HG03066 (cell line): Measurements from ENCODE around the gene GNPTG.

Experiments used
- ATAC-seq: cut with Tn5 transposase; IDR thresholded peaks from one replicate; pipeline ENCODE4 v1.9.1; 2021; ENCODE audit warnings: low read depth; ENCODE audit not compliant: unreplicated experiment

The GNPTG gene

GRCh38 chr16:1366060-1366711 is 14.5 kb downstream of the GNPTG start:
- ATAC-seq, result no peak

- no peak for ATAC-seq
Observed at GRCh38 chr16:1366712-1367299, 15.1 kb downstream of the GNPTG start.

DNA sequence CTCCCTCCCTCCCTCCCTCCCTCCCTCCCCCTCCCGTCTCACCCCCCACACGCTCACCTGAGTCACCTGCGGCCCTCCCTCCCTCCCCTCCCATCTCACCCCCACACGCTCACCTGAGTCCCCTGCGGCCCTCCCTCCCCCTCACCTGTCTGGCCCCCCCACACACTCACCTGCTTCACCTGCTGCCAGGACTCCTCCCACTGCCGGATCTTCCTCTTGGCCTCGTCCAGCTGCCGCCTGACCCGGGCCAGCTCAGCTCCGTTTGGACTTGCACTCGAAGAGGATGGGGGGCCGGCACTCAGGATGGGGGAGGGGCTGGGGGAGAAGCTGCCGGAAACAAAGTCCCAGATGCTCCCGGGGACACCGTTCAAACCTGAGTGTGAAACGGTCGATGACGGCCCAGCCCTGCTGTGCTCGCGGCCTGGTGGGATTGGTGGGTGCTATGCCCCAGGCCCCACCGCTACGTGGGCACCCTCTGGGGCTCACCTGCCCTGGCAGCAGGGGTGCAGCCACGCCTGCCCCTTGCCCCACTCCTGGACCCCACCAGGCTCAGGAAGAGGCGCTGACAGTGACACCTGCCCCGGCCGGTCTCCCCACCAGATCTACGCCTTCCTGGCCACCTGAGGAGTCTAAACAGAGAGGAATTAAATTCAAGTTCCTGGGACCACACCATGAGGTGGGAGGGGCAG is 15.9 kb downstream of the GNPTG start:
- no peak for ATAC-seq

DNA sequence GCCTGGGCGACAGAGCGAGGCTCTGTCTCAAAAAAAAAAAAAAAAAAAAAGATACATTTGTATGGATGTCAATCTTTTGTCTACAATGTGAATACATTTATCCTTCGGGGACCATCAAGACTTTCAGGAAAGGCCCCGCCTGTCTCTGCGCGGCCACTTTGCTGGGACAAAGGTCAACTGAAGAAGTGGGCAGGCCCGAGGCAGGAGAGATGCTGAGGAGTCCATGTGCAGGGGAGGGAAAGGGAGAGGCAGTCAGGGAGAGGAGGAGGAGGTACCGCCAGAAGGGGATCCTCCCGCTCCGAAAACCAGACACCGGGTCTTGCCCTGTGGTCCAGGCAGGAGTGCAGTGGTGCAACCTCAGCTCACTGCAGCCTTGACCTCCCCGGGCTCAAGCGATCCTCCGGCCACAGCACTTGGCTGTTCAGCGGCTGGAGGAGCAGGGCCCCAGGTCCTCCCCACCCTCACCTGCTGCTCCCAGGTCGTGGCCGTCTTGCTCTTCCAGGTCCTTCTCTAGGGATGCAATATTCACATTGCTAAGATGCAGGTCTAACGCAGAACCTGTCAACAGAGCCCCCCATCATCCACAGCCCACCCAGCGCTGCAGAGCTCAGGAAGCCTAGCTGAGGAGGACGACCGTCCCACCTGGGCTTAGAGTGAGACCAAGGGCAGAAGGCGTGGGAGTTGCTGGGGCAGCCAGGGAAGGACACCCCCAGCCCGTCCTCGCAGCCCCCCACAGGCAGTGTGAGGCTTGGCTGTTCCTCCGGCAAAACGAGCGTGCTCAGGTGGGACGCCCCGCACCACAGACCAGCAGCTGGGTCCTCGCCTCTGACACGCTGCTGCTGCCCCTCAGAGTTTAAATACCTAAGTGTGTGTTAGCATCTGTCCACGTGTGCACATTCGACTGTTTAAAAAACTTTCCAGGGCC is 19.6 kb downstream of the GNPTG start:
- no peak for ATAC-seq

- ATAC-seq, result no peak
Observed at GRCh38 chr16:1372292-1372950, 20.7 kb downstream of the GNPTG start.

- ATAC-seq, result no peak
Observed at GRCh38 chr16:1374418-1375297, 22.9 kb downstream of the GNPTG start.

DNA sequence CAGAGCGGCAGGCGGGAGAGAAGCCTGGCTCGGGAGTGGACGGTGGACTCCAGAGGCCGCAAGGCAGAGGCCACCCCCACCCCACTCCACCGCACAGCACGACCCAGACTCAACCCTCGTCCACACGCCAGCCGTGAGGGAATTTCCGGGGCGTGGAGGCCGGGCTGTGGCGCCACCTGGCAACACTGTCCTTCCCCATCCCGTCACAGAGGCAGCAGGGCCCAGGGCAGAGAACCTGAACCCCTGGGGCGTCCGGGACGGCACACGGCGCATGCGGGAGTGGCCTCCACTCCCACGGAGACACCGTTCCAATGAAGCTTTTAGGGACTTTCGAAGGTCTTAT is 23.5 kb downstream of the GNPTG start:
- ATAC-seq, result no peak

DNA sequence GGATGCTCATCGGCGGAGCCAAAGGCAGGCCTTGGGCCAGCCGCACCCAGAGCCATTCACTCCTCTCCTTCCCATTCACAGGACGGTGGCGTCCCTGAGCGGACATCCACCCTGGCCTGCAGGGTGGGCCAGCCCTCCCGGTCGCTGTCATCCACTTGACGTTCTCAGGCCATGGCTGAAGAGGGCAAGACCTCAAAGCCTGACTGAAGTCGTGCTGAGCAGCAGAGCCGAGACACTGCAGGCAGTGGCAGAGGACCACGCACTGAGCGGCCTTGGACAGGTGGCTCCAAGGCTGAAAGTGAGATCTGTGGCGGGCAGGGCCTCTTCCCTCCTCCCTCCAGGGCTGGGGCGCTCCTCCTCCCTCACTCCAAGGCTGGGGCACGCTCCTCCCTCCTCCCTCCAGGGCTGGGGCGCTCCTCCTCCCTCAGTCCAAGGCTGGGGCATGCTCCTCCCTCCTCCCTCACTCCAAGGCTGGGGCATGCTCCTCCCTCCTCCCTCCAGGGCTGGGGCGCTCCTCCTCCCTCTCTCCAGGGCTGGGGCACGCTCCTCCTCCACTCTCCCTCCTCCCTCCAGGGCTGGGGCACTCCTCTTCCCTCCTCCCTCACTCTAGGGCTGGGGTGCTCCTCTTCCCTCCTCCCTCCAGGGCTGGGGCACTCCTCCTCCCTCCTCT is 24.1 kb downstream of the GNPTG start:
- no peak for ATAC-seq

- no peak for ATAC-seq
Observed at GRCh38 chr16:1377406-1378010, 25.8 kb downstream of the GNPTG start.

DNA sequence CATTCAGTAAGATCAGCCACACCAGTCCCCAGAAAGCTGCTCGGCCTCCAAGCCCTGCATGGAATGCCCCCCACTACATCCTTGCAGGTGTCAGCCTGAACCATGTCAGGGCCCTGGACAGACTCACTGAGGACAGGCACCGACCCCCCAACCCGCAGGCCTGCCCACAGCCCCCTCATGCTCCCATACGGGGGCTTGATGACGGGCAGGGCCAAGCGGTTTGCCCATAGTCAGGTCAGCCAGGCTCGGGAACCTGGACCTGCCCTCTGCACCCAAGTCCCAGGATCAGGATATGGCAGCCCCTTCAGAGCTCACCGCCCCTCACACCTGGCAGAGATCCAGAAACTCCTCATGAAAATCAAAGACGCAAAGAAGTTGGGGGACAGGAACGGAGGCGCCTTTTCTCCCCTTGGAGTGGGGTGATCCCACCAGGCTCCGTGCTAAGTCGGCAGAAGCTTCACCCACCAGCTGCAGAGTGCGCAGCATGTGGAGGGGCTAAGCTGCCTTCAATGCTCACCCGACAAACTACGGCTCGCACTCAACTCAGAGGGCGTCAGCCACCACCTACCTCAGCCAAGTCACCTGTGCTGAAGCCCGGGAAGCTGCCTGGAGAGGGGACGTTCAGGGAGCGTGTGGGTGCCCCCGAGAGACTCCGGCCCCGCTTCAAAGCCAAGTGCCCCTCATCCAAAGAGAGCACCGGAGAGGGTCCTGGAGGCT is 26.5 kb downstream of the GNPTG start:
- no peak for ATAC-seq

DNA sequence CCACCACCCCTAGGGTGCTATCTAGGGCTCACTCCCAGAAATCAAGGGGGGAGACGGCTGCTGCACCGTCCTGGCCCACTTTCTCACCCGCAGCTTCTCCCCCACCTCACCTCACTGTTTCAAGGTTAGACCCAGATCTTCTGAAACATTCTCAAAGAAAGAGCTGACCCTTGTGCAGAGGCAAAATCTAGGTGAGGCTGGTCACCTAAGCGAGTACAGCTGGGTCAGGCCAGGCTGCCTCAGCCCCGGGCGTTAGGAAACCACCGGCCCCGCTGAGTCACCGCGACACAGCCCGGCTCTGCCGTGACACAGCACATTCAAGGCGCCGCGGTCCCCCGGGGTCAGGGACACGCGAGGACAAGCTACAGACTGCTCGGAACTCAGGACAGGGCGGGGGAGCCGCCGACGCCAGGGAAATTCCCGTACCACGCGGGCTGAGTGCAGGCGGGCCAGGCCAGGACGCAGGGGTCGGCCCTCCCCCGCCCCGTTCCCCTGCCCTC is 27.1 kb downstream of the GNPTG start:
- no peak for ATAC-seq

GRCh38 chr16:1379304-1380076 is 27.8 kb downstream of the GNPTG start:
- no peak for ATAC-seq

- ATAC-seq, result no peak
Observed at GRCh38 chr16:1380195-1380594, 28.5 kb downstream of the GNPTG start.

- ATAC-seq, result no peak
Observed at GRCh38 chr16:1381612-1382406, 30.1 kb downstream of the GNPTG start.

DNA sequence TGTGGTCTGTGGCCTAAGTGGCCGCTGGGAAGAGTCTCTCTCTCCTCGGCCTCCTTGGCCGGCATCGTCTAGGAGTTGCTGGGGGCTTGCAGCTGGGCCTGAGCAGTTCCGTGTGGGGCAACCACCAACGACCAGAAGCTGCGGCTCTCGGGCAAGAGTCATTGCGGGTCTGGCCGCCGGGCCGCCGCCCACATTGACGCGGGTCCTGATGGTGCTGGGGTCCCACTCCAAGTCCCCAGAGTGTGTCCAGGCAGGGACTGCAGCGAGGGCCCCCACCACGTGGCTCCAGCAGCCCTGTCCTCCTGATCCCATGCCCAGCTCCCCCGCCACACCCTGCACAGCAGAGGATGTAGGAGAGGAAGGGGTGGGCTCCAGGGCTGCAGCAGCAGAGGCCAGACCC is 31.8 kb downstream of the GNPTG start:
- no peak for ATAC-seq

DNA sequence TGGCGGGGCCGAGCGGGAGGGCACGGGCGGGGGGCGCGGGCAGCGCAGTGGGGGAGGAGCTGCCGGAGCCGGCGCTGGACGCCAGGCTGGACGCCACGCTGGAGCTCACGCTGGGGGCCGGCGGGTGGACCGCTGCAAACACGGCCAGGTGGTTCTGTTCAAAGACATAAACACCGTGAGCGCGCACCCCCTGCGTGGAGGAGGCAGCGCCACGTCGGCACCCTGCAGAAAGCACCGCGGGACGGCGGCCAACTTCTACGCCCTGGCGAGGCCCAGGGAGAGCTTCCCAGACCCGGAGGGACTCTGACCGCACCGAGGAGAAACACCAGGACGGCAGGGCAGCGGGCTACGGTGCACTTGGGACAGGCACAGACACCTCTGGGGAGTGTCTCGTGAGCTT is 33.5 kb downstream of the GNPTG start:
- no peak for ATAC-seq
